Uterus (tissue), 2 donors: ENCODE data around the gene OAS3.

Experiments used
- POLR2A ChIP-seq, 2 donors: fragments of 450-650 bp; IDR thresholded peaks; one replicate each; pipeline ENCODE4 v1.6.1; 2016; ENCODE audit warnings: antibody characterized with exemption in 2 of 2, mild to moderate bottlenecking in 1 of 2, moderate library complexity in 1 of 2
- TF ChIP-seq, protein P1 (sequence below), 4 experiments: fragments of 200-600 bp in 2 of 4; fragments of 450-650 bp in 2 of 4; sonication (generic) in 2 of 4; IDR thresholded peaks; one replicate each; pipeline ENCODE4 v1.5.1; 2016 to 2019; ENCODE audit warnings: antibody characterized with exemption in 4 of 4, mild to moderate bottlenecking in 2 of 4, moderate library complexity in 1 of 4

- TF ChIP-seq, protein P1, sequence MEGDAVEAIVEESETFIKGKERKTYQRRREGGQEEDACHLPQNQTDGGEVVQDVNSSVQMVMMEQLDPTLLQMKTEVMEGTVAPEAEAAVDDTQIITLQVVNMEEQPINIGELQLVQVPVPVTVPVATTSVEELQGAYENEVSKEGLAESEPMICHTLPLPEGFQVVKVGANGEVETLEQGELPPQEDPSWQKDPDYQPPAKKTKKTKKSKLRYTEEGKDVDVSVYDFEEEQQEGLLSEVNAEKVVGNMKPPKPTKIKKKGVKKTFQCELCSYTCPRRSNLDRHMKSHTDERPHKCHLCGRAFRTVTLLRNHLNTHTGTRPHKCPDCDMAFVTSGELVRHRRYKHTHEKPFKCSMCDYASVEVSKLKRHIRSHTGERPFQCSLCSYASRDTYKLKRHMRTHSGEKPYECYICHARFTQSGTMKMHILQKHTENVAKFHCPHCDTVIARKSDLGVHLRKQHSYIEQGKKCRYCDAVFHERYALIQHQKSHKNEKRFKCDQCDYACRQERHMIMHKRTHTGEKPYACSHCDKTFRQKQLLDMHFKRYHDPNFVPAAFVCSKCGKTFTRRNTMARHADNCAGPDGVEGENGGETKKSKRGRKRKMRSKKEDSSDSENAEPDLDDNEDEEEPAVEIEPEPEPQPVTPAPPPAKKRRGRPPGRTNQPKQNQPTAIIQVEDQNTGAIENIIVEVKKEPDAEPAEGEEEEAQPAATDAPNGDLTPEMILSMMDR (IDR thresholded peaks at IDR 0.05): no peak
- no peak for TF ChIP-seq POLR2A (IDR thresholded peaks at IDR 0.05)
Measured at GRCh38 chr12:112936927-112937326, 1.3 kb upstream of the OAS3 start.
